NCI-H526 treated with DMSO at 0.1 percent for 48 hours (cell line): ENCODE data around the gene YAE1.

Experiments used
- DNase-seq: peaks from one replicate; lab custom pipeline; 2025; lab: John Stamatoyannopoulos, UW

YAE1 gene

GRCh38 chr7:39607865-39608264, 41.7 kb downstream of the YAE1 start:
- no peak for DNase-seq

GRCh38 chr7:39608278-39608677, 42.1 kb downstream of the YAE1 start:
- no peak for DNase-seq

DNA sequence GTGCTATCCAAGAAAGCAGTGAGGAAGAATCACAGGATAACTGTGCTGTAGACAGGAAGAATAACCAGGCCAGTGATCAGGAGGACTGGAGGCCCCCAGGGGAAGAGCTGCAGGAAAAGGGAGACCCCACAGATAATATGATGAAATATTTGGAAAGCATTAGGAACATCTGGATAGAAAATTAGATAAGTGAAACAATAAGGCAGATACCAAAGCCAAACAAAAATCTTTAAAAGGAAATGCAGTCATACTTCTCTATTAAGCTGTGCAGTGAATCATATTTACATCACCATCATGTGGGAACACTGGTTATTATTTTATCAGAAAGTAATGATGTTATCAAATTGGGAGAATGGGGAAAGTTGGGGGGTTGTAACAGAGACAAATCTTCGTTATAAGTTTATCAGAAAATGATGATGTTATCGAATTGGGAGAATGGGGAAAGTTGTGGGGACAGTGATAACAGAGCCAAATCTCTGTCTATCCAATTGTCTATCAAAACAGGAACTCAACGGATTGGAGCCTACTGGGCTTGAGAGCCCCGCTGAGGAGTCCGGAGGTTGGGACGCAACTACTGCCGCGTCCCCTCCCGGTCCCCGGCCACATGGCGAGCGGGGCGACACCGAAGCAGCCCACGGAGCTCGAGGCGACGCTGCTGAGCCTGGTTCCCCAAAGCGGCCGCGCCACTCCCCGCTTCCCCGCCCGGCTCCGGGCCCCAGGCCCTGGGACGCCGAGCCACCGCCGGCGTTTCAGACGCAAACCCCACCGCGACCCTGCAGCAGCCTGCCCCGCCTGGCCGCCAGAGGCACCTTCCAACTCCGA, 43.1 kb downstream of the YAE1 start:
- no peak for DNase-seq

DNA sequence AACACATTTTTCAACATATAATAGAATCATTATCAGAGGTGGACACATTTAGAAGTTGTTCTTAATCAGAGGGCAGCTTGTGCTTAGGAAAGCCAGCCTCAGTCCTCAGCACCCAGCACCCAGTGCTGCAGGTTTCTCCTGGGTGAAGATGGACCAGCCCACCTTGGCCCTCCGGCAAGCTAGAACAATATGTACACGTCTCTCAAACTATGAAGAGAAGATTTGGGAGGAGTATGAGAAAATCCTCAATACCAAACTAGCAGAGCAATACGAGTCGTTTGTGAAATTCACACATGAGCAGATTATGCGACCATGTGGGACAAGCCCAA, 43.7 kb downstream of the YAE1 start:
- DNase-seq, result no peak

DNA sequence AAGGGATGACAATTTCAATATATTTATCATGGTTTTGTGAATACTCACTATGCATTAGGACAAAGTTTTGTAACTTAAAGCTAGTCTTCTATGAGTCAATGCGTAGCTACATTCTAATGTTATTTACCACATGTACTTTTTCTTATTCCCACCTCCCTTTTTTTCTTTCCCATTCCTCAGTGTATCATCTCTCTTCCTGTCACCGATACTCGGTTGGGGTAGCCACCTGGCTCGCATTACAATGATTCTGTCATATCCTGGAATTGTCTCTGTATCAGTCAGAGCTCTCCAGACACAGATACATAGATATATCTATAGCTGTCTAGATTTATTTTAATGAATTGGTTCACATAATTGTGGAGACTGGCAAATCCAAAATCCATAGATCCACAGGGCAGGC, 47.4 kb downstream of the YAE1 start:
- DNase-seq, result no peak

GRCh38 chr7:39614299-39614698, 48.1 kb downstream of the YAE1 start:
- no peak for DNase-seq

GRCh38 chr7:39615350-39615975, 49.3 kb downstream of the YAE1 start:
- no peak for DNase-seq

- no peak for DNase-seq
These were observed 49.9 kb downstream of the YAE1 start for GRCh38 chr7:39616138-39616537.

DNA sequence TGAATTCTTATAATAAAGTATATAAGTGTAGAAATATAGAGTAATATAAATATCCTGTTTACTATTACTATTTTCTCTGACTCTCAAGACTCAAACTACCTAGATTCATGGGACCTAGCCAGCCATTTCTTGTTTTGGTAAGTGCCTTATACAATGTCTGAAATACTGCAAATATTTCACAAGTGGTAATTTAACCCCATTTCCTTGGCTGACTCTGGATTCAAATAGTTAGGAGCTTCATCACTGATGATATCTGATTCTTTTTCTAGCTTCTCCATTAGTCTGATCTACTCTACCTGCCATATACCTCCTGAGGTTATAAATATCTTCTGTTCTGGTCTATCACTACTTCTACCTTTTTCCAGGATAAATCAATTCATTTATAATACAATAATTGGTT, 50.8 kb downstream of the YAE1 start:
- DNase-seq, result no peak

DNA sequence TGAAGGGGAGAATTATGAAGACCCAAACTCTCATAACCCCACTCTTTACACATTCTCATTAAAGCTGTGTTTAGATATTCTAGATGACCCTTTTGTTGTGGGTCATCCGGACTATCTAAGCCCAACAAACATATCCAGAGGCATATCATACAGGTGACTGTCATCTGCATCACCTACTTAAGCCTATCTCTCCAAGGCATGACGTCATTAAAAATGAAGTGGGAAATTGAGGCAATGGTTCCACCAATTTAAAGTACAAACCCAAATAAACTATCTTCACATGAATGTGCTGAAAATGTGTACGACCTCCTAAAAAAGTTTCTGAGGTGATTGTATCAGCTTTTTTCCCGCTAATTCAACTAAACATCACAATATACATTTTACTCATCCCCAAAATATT, 52.7 kb downstream of the YAE1 start:
- no peak for DNase-seq

- DNase-seq, result no peak
These were observed 54.3 kb downstream of the YAE1 start for GRCh38 chr7:39620486-39620885.

DNA sequence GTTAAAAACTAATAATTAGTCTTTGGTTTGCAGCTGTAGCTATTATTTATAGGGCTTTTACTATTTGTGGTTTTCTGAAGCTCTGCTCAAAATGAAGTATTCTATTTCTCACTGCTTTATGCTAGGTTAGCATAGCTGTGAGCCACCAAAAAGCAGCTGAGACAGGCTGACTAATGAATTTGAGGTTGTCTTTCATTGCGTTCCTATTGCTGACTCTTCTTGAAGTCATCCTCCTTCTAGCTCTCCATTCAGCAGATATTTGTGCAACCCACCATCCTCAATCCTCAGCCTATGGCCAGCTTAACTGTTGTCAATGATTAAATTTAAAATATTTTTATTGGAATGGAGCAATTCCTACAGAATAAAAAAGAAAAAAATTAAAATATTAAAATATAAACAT, 55.1 kb downstream of the YAE1 start:
- DNase-seq, result no peak

GRCh38 chr7:39621784-39622411, 55.7 kb downstream of the YAE1 start:
- DNase-seq, result no peak
